HCT116 (cell line): Measurements from ENCODE around the gene PLA2G2E. TPM values are rescaled to one million over a fixed set of nuclear protein-coding genes. Genes with fewer than 3 reads are reported as not detected.

Experiments
- ATAC-seq: fragments of 200-7000 bp; cut with Tn5 transposase; 2 replicates; pipeline ENCODE4 v1.9.1; 2020; ENCODE audit warnings: mild to moderate bottlenecking, moderate library complexity
- BruUV-seq: library from RNA; stranded (reverse); fragments of 400-500 nt; replicated peaks from 2 replicates; lab custom pipeline; 2021; lab: Mats Ljungman, UMichigan
- CTCF ChIA-PET: fragments of 300-600 bp; sonication (Branson Sonifier 250); formaldehyde crosslinking; loops from one replicate; lab custom pipeline; 2021; ENCODE audit warnings: antibody characterized with exemption; lab: Charles Lee
- POLR2A ChIA-PET: fragments of 300-600, 350-600 bp; sonication (Branson Sonifier 250); formaldehyde crosslinking; loops from one replicate; lab custom pipeline; 2021; ENCODE audit warnings: antibody characterized with exemption; lab: Charles Lee
- RAD21 ChIA-PET, 2 experiments: fragments of 300-600 bp; sonication (Branson Sonifier 250); formaldehyde crosslinking; loops; one replicate each; lab custom pipeline; 2023; ENCODE audit warnings: low total read pairs in 2 of 2; ENCODE audit not compliant: uncharacterized antibody in 2 of 2, unreplicated experiment in 2 of 2, low non-redundant PET in 1 of 2; lab: Charles Lee
- DNase-seq: peaks from one replicate; pipeline ENCODE4 v3.0.0-alpha.2; 2010; ENCODE audit warnings: low read depth, low spot score
- H2AFZ ChIP-seq: fragments of 200-600 bp; shearing (Covaris generic), sonication (generic); 2 replicates; pipeline ENCODE4 v1.6.1; 2017; ENCODE audit warnings: low read depth, mixed run types, mixed read lengths, antibody characterized with exemption, low read length; ENCODE audit not compliant: poor library complexity, severe bottlenecking
- H3K27ac ChIP-seq: 2 replicates; pipeline ENCODE4 v1.5.1; 2012; ENCODE audit warnings: low read depth, low read length
- H3K27me3 ChIP-seq: fragments of 200-600 bp; sonication (generic); 2 replicates; pipeline ENCODE4 v1.6.1; 2016; ENCODE audit warnings: mixed run types, low read length, mixed read lengths; ENCODE audit not compliant: insufficient read depth
- H3K36me3 ChIP-seq, 2 experiments: fragments of 200-500 bp in 1 of 2; fragments of 200-600 bp in 1 of 2; sonication (Bioruptor generic) in 1 of 2; sonication (generic) in 1 of 2; 2 replicates each; pipeline versions ENCODE4 v1.5.1 to v1.6.1; 2014 to 2016; ENCODE audit warnings: low read length in 2 of 2, inconsistent platforms in 1 of 2, mixed read lengths in 1 of 2, mixed run types in 1 of 2; ENCODE audit not compliant: insufficient read depth in 2 of 2, control insufficient read depth in 1 of 2
- H3K4me1 ChIP-seq, 2 experiments: fragments of 200-600 bp in 1 of 2; sonication (generic) in 1 of 2; 2 replicates each; pipeline versions ENCODE4 v1.5.1 to v1.6.1; 2012 to 2017; ENCODE audit warnings: low read length in 2 of 2, inconsistent platforms in 1 of 2, mild to moderate bottlenecking in 1 of 2, mixed read lengths in 1 of 2, mixed run types in 1 of 2, moderate library complexity in 1 of 2; ENCODE audit not compliant: insufficient read depth in 2 of 2, control insufficient read depth in 1 of 2
- H3K4me2 ChIP-seq: fragments of 200-600 bp; sonication (generic); 2 replicates; pipeline ENCODE4 v1.6.1; 2017; ENCODE audit warnings: mixed run types, low read length, mixed read lengths
- H3K4me3 ChIP-seq, 2 experiments: fragments of 200-600 bp in 1 of 2; sonication (generic) in 1 of 2; replicated peaks in 1 of 2; 2 replicates each; pipeline ENCODE4 v1.5.1; 2011 to 2016; ENCODE audit warnings: low read length in 2 of 2, control low read depth in 1 of 2, low read depth in 1 of 2, mild to moderate bottlenecking in 1 of 2, mixed read lengths in 1 of 2, mixed run types in 1 of 2
- H3K79me2 ChIP-seq: fragments of 200-600 bp; sonication (generic); 2 replicates; pipeline ENCODE4 v1.6.1; 2017; ENCODE audit warnings: mild to moderate bottlenecking, mixed run types, low read length, moderate library complexity, mixed read lengths; ENCODE audit not compliant: insufficient read depth
- H3K9ac ChIP-seq: fragments of 200-600 bp; sonication (generic); 2 replicates; pipeline ENCODE4 v1.6.1; 2016; ENCODE audit warnings: low read length, mixed read lengths
- H3K9me2 ChIP-seq: fragments of 200-600 bp; sonication (generic), shearing (Covaris generic); 2 replicates; pipeline ENCODE4 v1.6.1; 2017; ENCODE audit warnings: mixed run types, mild to moderate bottlenecking, moderate library complexity; ENCODE audit not compliant: insufficient read depth
- H3K9me3 ChIP-seq, 2 experiments: fragments of 200-500 bp in 1 of 2; fragments of 200-600 bp in 1 of 2; sonication (Bioruptor generic) in 1 of 2; sonication (generic) in 1 of 2; 2 replicates each; pipeline ENCODE4 v1.6.1; 2014 to 2017; ENCODE audit warnings: low read length in 2 of 2, mixed read lengths in 2 of 2, inconsistent platforms in 1 of 2, low read depth in 1 of 2, mild to moderate bottlenecking in 1 of 2, mixed run types in 1 of 2, moderate library complexity in 1 of 2; ENCODE audit not compliant: control insufficient read depth in 1 of 2, insufficient read depth in 1 of 2
- H4K20me1 ChIP-seq: fragments of 200-600 bp; sonication (generic), shearing (Covaris generic); 2 replicates; pipeline ENCODE4 v1.6.1; 2017; ENCODE audit warnings: mixed run types, mild to moderate bottlenecking, moderate library complexity; ENCODE audit not compliant: insufficient read depth
- CBX3 ChIP-seq: IDR thresholded peaks from 2 replicates; pipeline ENCODE4 v1.6.1; 2012; ENCODE audit warnings: low read depth
- CTCF ChIP-seq, 3 experiments: fragments of 200-600 bp in 1 of 3; sonication (generic) in 1 of 3; IDR thresholded peaks in 2 of 3; conservative IDR thresholded peaks in 1 of 3; 2 replicates each; pipeline ENCODE4 v1.5.1; 2012 to 2017; ENCODE audit warnings: low read depth in 2 of 3, low read length in 2 of 3, antibody characterized with exemption in 1 of 3, borderline replicate concordance in 1 of 3, control low read depth in 1 of 3, mild to moderate bottlenecking in 1 of 3, mixed read lengths in 1 of 3, mixed run types in 1 of 3, moderate library complexity in 1 of 3; ENCODE audit not compliant: insufficient read depth in 1 of 3
- EGR1 ChIP-seq: IDR thresholded peaks from 2 replicates; pipeline ENCODE4 v1.6.1; 2012; ENCODE audit warnings: low read depth
- ELF1 ChIP-seq: IDR thresholded peaks from 2 replicates; pipeline ENCODE4 v1.6.1; 2012; ENCODE audit warnings: low read depth, borderline replicate concordance
- EZH2 ChIP-seq: fragments of 200-600 bp; sonication (generic); IDR thresholded peaks from 2 replicates; pipeline ENCODE4 v1.6.1; 2017; ENCODE audit warnings: antibody characterized with exemption, mixed run types
- EZH2phosphoT487 ChIP-seq: fragments of 200-600 bp; IDR thresholded peaks from 2 replicates; pipeline ENCODE4 v1.6.1; 2018; ENCODE audit warnings: antibody characterized with exemption, borderline replicate concordance
- MAX ChIP-seq: IDR thresholded peaks from 2 replicates; pipeline ENCODE4 v1.6.1; 2012
- POLR2AphosphoS5 ChIP-seq: IDR thresholded peaks from 2 replicates; pipeline ENCODE4 v1.6.1; 2011; ENCODE audit warnings: mild to moderate bottlenecking, low read depth, low read length, moderate library complexity
- REST ChIP-seq: IDR thresholded peaks from 2 replicates; pipeline ENCODE4 v1.6.1; 2012; ENCODE audit warnings: low read depth
- SP1 ChIP-seq: IDR thresholded peaks from 2 replicates; pipeline ENCODE4 v1.6.1; 2012; ENCODE audit warnings: low read depth
- TCF7L2 ChIP-seq: IDR thresholded peaks from 2 replicates; pipeline ENCODE4 v1.7.0; 2011; ENCODE audit warnings: borderline replicate concordance, inconsistent platforms; ENCODE audit not compliant: insufficient read depth, insufficient read length; ENCODE audit errors: extremely low read depth
- YY1 ChIP-seq: IDR thresholded peaks from 2 replicates; pipeline ENCODE4 v1.6.1; 2011; ENCODE audit warnings: low read length, low read depth, moderate library complexity, mild to moderate bottlenecking; ENCODE audit not compliant: insufficient replicate concordance; ENCODE audit errors: extremely low read depth
- ZBTB33 ChIP-seq: IDR thresholded peaks from 2 replicates; pipeline ENCODE4 v1.6.1; 2011; ENCODE audit warnings: mild to moderate bottlenecking, low read length, moderate library complexity; ENCODE audit not compliant: insufficient replicate concordance; ENCODE audit errors: extremely low read depth
- ZFX ChIP-seq: fragments of 450-650 bp; IDR thresholded peaks from 2 replicates; pipeline ENCODE4 v1.6.1; 2017
- intact Hi-C: fragments of 100-400 bp; cut with micrococcal nuclease; formaldehyde crosslinking; loops from 2 replicates; pipeline ENCODE4 v1.10.0; 2022
- total RNA-seq: library from RNA; stranded (reverse); gene quantifications from one replicate; pipeline ENCODE4 v1.2.1, GENCODE V29; 2021; ENCODE audit not compliant: unreplicated experiment

Gene PLA2G2E
- total RNA-seq, 1 experiment from 2014 or later, result not detected

GRCh38 chr1:19910650-19911049 is 12.8 kb downstream of the PLA2G2E start:
- ChIA-PET CTCF (interaction anchor here (0.9 to 1.7 kb wide), 2 partner anchors 12 to 28 kb away, joined by 3 to 5 read pairs; partner anchors contain the start of gene OTUD3), POLR2A (no interaction called here)
- no peak overlapping the region for H3K9ac ChIP-seq
- H3K79me2 ChIP-seq, result peaks cover 5% of the 10 kb centered on the region; the same call in 1 of the 2 replicates
- H3K4me3 ChIP-seq, result no peak overlapping the region
- peaks cover 46 to 47% of the 10 kb centered on the region in 2 experiments for H3K36me3 ChIP-seq
- H3K9me3 ChIP-seq, result no peaks in the 10 kb centered on the region
- no peaks in the 10 kb centered on the region for H3K9me2 ChIP-seq
- DNase-seq (no peak), ATAC-seq (no peak)
- no peaks in the 10 kb centered on the region for H4K20me1 ChIP-seq
- H2AFZ ChIP-seq, result no peak overlapping the region
- H3K4me1 ChIP-seq, result no peaks in the 10 kb centered on the region
- H3K4me2 ChIP-seq, result no peak overlapping the region
- H3K27me3 ChIP-seq, result no peaks in the 10 kb centered on the region
- intact Hi-C loops, result no loop called here
- BruUV-seq, result no TSS peak
- TF ChIP-seq POLR2AphosphoS5 (no peak), TCF7L2 (no peak), EGR1 (no peak), YY1 (no peak), SP1 (no peak), MAX (no peak), CBX3 (no peak), ZBTB33 (no peak), ELF1 (no peak), REST (no peak), CTCF (IDR thresholded peaks at IDR 0.05 in 2 of 3, conservative IDR thresholded peaks at IDR 0.05 in 1 of 3; ENCODE audit: borderline replicate concordance in 1 of 3, insufficient read depth in 1 of 3, low read depth in 2 of 3, low read length in 2 of 3) (no peak), ZFX (no peak), EZH2 (no peak), EZH2phosphoT487 (no peak)
- TF ChIP-seq, all 23 proteins: peak for 0
- RAD21 ChIA-PET, result interaction anchor here in 1 of 2 experiments (0.7 kb wide), 1 partner anchor 44 kb away, joined by 8 read pairs; no protein-coding TSS in a partner anchor
- no peak overlapping the region for H3K27ac ChIP-seq
